GM13976 (cell line): ENCODE measurements around the gene PLIN4.

Source experiments
- DNase-seq: peaks from one replicate; pipeline ENCODE4 v3.0.0; 2012; ENCODE audit warnings: low spot score
- CTCF ChIP-seq: IDR thresholded peaks from 2 replicates; pipeline ENCODE4 v1.5.1; 2012; ENCODE audit warnings: borderline replicate concordance, mild to moderate bottlenecking; ENCODE audit not compliant: insufficient read depth; ENCODE audit errors: extremely low read depth, missing control alignments, control extremely low read depth
- in situ Hi-C: fragments of 300-500 bp; cut with MboI; formaldehyde crosslinking; loops from one replicate; pipeline ENCODE4 v1.12.0; 2022; ENCODE audit warnings: low sequenced_read_pairs, mixed read lengths, inconsistent platforms; ENCODE audit not compliant: unreplicated experiment

PLIN4 gene

GRCh38 chr19:4522291-4523002 is 4.2 kb upstream of the PLIN4 start:
- DNase-seq: no peak
- in situ Hi-C loops: no loop called here
- no peak for TF ChIP-seq CTCF

DNA sequence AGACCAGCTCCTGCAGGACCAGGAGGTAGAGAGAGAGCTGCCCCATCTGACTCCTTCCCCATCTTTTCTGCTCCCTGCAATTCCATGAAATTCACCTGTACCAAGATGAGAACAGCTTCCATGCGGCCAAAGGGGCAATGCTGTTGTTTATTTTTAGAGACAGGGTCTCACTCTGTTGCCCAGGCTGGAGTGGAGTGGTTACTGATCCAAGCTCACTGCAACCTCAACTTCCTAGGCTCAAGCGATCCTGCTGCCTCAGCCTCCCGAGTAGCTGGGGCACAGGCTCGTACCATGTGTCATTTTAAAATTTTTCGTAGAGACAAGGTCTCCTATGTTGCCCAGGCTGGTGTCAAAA is 3.6 kb upstream of the PLIN4 start:
- in situ Hi-C loops: no loop called here
- no peak for TF ChIP-seq CTCF
- no peak for DNase-seq

DNA sequence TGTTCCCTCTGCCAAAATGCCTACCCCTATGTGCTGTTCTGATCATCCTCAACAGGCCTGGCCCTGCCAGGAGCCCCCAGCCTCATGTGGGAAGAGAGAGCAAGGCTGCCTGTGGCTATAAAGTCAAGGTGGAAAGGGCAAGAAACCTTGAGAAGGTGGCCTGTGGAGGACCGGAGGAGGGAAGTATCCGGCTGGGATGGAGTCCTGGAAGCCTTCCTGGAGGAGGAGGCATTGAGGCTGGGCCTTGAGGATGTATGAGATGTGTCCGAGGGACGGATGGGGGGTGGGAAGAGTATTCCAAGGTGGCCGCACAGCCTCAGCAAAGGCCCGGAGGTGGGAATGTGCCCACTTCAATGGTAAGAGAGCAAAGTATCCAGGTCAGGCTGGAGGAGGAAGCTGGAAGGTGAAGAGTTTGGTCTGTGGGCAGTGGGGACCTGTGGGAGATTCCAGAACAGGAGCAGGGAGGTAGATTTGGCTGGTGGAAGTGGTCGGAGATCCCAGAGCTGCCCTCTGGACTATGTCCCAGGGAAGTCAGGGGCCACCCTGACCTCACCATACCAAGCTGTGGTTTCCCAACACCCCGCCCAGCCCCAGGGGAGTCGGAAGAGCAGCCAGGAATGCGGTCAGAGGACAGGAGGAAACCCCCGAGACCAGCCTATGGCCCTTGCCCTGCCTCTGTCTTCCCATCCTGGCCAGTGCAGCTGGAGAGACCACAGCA is 3.0 kb upstream of the PLIN4 start:
- in situ Hi-C loops: no loop called here

DNA sequence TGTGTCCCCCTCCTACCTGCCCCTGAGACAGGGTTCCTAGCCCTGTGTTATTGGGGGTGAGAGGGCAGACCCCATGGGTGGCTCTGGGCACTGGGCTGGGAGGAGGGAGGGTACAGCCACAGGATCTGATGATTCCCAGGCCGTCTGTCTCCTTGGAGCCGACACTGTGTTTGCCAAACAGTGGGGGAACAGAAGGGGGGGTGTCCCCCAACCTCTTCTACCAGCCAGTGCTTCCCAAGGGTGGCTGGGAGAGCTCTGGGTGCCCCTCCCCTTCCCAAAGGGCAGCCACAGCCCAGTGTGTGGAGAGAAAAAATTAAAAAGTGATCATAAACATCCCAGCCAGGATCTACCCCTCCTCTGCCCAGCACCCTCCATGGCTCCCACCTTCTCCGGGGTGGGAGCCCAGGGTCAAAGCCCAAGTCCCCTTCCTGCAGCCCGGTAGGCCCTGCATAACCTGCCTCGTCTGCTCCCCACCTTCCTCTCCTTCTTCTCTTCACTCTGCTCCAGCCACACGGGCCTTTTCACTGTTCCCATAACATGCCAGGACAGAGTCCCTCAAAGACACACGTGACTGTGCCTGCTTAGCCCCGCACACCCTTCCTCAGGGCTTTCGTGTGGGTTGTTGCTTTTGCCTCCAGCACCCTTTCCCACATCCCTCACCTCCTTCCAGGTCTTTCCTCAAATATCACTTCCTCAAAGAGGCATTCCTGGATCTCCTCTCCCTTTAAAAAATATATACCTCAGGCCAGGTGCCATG is 1.4 kb upstream of the PLIN4 start:
- no peak for TF ChIP-seq CTCF
- in situ Hi-C loops: no loop called here
- DNase-seq: no peak

More for the DNA sequence above, 3.0 kb upstream of the PLIN4 start:
- TF ChIP-seq CTCF: no peak
- no peak for DNase-seq

DNA sequence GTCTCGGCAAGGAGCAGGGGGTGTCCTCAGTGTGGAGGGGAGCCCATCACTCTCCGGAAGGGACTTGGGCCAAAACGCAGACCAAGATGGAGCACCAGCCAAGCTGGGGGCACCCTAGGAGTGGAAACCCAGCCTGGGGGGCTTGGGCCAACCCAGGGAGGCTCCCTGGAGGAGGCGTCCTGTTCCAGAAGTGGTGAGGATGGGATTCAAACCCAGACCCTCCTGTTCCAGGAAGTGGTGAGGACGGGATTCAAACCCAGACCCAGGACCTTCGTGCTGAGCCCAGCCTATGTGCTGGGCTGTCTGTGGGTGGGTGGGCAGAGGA is 848 bp upstream of the PLIN4 start:
- no peak for TF ChIP-seq CTCF
- DNase-seq: no peak
- in situ Hi-C loops: no loop called here

DNA sequence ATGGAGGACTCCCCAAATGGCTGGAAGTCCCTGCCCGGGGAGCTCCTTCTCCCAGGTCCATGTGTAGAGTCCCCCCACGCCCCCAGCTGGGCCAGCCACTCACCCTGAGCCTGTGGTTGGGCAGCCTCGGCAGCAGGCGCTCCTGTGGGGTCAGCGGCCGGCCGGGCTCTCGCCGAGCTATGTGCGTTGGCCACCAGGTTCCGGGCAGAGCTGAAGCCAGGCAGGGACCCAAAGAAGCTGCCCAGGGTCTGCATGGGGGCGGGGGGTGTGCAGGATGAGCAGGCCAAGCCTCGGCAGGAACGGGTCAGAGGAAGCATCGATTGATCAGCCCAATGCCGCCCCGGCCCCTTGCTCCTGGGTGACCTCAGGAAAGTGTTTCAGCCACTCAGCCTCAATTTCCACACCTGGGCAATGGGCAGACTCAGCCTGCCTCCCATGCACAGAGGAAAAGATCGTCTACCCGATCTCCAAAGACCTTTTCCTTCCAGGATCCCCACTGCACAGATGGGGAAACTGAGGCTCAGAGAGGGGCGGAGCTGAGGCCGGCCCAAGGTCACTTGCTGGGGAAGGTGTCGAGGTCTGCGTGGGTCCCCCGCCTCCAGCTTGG is 732 bp downstream of the PLIN4 start:
- in situ Hi-C loops: no loop called here
- no peak for DNase-seq
- no peak for TF ChIP-seq CTCF
